ENCODE measurements around the gene ITPRID2.

Gene ITPRID2

DNA sequence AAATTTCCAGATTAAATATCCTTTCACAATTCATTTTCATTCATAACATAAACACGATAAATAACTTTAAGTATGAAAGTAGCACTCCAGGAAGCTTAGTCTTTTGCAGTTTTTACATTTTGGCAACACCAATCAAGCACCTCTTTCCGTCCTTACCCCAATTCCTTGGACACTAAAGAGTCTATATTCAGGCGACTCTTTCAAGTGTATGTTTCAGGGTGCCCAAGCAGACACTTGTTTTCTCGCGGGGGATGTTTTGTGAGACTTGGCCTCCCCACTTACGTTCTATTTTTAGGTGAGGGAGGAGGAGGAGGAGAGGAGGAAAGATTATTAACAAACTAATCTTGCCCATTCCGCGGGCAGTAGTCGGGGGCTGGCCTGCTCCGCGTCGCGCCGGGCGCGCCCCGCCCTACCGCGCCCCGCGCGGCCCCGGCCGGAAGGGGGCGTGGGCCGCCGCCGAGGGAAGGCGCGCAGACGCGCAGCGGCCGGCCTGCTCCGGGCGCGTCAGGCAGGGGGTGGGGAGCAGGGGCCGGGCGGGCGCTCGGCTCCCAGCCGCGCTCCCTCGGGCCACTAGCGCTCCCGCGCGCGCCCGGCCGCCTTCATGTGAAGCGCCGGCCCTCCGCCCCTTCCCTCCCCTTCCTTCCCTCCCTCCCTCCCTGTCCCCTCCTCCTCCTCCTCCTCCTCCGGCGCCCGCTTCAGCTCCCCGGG is at the start of gene ITPRID2:
TSS of gene ITPRID2 (plus strand) at position 473 of the 708 bp plus-strand sequence. CDS start 337 bp downstream, outside the sequence.
- peak; percentile 29 for DNase-seq (ENCODE audit: low read depth)

DNA sequence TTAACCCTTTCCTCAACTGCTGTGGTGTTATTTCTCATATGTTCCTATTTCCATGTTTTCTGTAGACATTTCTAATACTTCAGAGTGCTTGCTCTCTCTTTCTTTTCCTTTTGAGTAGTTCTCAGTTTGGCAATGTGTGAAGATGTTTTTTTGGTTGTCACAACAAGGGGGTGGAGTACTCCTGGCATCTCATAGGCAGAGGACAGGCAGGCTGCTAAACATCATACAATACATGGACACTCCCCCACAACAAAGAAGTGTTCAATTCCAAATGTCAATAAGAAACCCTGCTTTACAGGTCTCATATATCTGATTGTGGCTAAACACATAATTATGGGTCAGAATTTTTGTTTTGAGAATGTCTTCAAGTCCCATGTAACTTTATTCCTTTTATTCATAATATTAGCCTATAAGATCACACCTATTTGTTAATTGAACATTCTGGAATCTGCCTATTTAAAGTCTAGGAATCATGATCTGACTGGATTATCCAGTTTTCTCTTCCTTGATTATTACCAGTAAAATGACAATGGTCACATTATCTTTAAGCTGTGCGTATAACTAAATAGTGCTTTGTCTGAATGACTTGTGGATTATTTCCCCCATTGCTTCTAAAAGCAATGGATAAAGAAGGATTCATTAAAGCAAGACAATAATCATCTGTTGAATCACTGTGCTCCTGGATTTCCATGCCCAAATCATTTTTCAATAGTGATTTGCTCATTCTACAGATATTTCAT is 46.8 kb upstream of the ITPRID2 start:
- DNase-seq (ENCODE audit: low read depth): no peak

DNA sequence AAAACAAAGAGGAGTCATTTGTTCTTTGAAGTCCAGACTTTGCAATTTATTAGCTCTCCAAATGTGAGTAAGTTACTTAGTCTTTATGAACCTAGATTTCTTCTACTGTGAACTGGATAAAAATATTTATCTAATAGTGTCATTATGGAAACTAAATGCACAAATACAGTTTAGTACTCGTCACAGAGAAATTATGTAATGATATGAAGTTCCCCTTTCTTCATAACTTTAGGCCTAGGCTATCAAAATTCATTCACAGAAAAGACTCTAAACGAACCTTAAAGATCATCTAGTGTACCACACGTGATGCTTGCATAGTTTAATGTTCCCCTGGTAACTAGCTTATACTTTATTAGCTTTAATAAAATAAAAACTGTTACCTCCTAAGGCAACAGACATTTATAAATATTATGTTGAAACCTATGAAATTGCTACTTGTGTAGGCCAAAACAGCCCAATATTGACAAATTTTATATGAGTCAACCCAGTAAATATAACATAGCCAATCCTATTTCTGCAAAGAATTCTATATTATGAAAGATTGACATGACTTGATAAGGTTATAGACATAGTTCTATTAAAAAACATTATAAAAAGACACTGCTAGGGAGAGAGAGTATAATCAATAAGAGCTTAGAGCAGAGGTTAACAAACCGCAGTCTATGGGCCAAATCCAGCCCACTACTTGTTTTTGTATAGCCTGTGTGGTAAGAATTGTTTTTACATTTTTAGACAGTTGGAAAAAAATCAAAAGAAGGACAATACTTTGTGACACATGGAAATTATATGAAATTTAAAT is 44.9 kb upstream of the ITPRID2 start:
- no peak for DNase-seq (ENCODE audit: low read depth)

DNA sequence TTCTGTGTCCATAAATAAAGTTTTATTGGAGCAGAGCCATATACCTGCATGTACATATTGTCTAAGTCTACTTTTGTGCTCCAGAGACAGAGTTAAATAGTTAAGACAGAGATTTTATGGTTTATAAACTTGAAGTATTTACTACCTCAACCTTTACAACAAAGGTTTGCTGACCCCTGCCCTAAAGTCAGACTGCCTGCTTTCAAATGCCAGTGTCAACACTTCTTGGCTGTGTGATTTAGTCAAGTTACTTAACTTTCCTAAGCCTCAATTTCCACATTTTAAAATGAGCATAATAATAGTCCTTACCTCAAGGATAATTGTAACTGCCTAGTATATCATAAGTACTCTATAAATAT is 44.4 kb upstream of the ITPRID2 start:
- DNase-seq (ENCODE audit: low read depth): no peak

DNA sequence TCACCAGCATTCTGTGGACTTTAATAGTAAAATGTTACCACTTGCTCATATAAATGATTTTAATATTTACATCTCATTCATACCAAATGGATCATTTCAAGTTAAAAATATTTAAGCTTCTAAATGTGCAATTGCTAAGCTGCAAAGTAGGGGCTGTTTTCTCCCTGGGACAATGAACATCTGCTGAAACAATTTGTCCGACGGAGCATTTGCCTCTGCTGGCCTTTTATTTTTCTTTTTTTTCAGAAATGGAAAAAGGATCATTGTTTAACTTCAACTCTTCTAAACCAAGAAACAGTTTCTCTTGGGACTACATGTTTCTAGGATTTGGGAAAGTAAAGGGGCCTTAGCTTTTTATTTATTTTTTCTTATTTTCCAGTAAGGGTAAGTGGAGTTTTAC is 43.8 kb upstream of the ITPRID2 start:
- DNase-seq (ENCODE audit: low read depth): no peak

DNA sequence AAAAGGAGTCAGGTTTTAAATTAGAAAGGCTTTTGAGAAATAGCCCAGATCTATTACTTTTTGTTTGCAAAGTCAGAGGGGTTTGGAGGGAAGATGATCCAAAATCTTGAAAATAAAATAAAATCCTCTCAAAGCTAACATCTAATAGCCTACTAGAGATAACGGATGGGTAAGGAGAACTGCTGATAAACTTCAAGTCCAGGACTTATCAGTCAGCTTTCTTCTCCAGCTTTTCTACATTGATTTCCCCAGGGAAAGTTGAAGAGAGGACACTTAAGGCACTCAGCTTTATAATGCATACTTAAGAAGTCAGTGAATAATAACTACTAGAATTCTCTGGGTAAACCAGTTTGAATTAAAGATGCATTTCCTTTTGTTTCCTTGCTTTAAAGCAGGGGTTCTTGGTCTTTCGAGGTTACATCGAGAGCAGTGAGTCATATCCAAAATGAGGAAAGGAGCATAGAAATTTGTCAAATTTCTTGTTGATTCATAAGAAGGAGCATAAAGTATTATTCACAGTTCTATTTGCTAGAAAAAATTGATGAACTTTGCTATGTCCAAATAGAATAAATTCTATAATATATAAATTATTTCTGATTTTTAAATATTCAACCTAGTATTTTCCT is 43.2 kb upstream of the ITPRID2 start:
- DNase-seq (ENCODE audit: low read depth): no peak

DNA sequence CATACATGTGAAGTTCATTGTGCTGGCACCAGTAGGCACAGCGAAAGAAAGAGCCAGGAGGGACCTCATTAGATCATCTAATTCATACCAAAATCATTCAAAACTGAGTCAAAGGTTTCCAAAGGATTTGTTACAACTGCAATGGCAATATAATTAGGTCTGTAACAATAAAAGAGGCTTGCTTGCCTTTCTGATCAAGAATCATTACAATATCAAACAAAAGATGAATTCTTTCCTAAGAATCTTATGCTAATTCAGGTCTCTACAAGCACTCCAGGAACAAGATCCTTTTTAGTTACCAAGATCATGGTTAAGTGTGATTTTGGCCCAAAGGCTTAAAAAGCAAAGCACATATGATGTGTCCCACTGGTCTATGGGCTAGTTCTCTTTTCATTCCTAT is 41.9 kb upstream of the ITPRID2 start:
- no peak for DNase-seq (ENCODE audit: low read depth)

DNA sequence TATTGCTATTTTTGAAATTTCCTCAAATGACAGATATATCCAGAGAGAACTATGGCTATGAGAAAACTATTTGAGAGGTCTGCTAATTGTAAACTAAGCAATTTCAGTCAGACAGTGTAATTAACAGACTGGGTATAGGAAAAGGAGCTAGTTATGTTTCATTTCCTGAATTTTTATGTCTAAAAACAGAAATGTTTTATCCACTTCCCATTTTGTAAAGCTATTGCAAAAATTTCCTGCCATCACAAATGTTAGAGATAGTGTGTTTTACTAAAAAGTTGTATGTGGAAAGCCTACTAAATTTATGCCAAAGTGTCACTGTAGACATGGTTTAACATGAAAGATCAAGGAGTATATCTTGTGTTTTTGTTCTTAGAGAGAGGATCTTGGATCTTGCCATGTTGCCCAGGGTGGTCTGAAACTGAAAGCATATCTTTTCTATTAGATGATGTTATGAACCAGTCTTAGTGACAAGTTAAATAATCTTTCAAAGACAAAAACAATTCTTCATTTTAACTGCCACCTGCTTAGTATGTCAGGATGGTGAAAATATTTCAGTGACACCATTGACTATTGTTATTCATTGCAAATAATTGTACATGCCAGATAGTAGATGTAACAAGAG is 40.5 kb upstream of the ITPRID2 start:
- DNase-seq (ENCODE audit: low read depth): no peak

DNA sequence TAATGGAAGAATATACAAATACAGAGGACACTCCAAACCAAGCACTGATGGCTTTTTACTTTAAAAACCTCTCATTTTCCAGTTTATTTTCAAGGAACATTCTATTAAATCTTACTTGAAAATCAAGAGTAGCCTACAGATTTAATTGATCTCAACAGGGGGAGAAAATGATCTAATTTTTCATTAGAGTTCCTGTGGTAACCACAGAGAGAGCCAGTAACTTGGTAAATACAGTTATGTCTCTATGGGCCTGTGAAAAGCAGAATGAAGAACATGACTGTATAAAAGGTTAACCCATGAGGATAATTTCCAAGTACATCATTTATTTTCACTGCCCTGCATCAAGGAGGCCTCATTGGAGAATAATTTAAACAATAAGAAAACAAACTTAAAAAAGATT is 39.8 kb upstream of the ITPRID2 start:
- DNase-seq (ENCODE audit: low read depth): no peak

DNA sequence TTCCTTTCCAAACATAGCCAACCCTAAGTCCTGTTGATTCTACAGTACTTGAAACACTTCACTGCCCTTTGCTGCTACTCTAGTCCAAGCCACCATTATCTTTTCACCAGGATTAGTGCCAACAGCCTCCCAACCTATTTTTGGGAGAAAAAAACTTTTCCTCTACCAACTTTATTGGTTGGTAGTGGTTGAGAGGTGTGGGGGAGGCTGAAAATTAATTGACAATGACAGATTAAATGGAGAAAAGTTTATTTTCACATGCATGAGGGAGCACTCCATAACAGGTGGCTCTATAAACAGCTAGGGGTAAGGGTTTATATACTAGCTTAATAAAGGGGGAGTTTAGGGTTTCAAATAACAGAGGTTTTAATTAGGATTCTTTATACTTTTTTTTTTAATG is 37.8 kb upstream of the ITPRID2 start:
- DNase-seq (ENCODE audit: low read depth): no peak

DNA sequence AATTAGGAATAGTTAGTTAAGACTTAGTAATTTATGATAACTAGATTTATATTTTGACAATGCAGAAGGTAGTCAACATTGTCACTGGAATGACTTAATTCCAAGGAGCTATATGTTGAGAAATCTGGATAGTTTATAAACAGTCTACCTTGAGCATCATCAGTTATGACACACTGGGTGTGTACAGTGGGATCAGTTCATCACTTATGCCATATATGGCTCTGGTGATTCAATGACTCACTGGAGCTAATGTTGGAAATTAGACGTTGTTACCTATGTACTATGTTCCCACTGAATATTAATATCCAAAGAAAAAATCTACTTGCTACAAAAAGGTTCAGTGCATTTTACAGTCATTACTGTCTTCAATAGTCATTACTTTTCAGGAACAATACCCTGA is 34.0 kb upstream of the ITPRID2 start:
- no peak for DNase-seq (ENCODE audit: low read depth)

DNA sequence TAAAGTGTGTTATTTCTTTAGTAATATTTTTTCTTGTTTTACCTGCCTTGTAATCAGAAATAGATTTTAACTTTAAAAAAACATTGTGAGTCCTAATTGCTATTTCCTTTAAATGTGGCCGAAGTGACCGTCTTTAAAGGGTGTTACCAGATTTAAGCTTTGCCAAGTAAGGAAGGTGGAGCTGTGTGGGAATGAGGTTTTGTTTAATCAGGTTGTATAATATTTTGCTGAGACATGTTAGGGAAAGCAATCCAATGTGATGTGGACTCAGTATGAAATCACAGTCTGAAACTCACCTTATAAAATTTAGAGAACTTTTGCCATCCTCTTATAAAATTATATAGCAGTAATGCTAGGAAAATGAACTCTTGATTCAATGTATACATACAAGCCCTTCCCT is 32.9 kb upstream of the ITPRID2 start:
- DNase-seq (ENCODE audit: low read depth): no peak

DNA sequence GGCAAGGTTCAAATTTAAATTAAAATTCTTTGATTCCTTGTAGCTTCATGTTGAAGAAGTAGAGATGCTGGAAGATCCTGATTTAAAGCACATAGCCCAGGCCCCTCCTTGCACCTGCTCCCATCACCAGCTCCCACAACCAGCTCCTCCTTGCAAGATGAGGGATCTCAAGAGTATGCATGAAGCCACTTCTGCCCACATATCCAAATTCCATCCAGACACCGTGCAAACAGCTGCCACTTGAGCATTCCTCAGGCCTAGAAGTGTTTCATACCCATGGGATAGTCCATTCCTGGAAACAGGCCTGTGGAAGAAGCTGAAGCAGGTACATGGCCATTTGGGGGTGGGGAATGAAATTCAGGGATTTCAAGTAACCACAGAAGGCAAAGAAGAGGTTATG is 32.4 kb upstream of the ITPRID2 start:
- no peak for DNase-seq (ENCODE audit: low read depth)

DNA sequence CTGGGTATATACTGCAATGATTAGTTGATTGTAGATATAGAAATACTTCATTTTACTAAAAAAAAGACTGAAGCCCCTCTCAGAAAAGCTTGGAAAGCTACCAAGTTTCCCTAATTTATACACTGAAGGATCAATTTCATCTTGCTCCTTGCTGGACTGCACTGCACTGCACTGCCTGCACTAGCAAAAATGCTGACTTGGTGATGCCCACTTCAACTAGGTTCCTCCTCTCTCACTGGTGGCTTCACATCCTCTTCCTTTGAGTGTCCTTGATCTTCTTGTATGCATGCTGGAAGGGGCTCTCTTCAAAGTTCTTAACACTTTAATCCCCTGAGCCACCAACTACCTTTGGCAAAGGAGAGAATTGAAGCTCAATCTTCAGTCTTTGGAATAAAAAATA is 31.7 kb upstream of the ITPRID2 start:
- DNase-seq (ENCODE audit: low read depth): no peak

DNA sequence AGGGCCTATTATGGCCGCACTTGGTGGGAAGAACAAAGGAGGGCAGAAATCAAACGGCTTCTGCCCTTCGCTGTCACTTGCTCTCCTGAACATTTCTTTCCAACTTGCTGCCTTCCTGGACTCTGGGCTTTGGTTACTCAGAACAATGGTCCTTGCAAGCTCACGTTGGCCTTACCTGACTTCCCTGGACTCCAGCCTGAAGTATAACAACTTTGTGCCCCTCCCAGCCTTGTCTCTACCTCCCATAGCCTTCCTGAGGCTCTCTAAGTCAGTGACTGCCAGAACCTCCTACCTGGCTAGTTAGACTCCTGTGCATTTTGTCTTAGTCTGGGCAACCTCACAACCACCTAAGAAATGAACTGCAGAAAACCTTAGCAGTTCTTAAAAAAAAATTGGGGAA is 30.2 kb upstream of the ITPRID2 start:
- no peak for DNase-seq (ENCODE audit: low read depth)

DNA sequence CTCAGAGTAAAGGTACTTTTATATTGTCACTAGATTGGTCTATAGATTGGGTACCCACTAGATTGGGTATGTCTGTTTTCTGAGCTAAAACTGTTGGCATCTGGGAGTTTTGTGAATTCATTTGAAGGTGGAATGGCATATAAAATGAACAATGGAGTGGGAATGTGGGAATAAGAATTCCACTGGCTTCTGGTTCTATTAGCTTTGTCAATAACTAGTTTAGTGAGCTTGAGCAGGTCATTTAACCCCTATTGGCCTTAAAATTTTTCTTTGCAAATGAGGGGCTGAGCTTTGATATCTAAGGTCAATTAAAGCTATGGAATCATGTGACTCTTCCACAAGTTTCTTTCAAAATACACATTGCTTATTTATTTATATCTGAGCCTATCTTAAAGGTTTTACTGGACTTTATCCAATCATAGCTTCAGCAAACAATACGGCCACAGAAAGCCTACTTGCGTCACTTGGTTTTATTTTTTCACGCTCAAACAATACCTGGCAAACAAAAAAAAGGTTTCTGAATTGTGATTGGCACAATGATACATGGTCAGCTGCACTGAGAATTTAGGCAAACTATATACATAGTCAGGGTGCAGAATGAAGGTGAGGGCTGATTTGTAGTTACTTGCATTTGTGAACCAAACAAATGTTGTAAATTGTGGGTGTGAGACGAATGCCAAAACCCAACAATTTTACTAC is 28.8 kb upstream of the ITPRID2 start:
- no peak for DNase-seq (ENCODE audit: low read depth)

DNA sequence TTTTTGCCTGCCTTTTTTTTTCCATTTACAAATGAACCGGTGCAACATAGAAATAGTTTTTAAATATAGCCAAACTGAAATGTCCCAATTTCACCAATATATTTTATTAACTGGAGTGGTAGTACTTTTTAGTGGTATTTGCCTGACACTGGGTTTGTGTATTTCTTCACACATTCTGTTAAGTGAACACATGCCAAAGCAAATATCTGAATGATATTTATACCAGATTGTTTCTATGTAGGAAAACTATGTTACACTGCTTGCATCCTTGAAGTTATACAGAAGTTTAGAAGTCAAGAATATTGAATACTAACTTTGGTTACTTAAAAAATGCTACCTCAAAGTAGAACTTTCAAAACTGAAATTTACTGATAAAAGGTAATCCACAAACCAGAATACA is 19.4 kb upstream of the ITPRID2 start:
- no peak for DNase-seq (ENCODE audit: low read depth)

DNA sequence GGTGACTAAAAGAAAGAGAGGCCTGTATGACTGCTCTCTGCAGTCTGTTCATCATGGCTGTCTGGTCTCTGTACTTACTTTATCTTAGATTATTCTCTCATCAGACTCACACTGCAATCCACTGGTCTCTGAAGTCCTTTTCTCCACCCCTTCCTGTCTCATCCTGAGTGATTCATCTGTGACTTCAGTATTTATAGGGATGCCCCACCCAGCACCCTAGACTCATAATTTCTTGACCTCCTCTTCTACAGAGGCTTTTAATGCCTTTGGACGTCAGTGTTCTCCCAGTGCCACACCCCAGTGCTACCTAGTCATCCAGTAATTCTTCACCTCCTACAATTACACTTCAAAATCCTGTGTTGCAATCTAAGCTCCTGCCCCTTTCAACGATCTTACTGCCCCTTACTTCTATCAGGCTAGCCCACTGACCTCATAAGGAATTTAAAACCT is 14.9 kb upstream of the ITPRID2 start:
- DNase-seq (ENCODE audit: low read depth): no peak

DNA sequence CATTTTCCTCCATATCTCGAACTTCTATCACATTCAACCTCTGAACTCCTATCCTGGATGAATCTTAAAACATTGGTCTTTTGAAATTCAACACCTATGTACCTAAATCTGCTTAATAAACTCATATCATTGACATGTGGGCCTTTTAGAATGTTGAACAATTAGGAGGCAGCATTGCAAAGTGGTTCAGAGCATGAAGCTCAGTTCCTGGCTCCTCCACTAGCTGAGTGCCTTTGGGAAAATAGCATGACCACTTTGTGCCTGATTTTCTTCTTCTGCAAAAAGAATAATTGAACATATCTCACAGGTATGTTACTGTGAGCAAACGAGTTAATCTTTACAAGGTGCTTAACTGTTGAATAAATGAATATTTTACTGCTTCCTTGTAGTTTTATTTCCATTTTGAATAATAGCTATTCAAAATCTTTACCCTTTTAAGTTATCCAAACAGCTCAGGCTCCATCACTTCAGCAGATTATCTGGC is 14.3 kb upstream of the ITPRID2 start:
- DNase-seq (ENCODE audit: low read depth): no peak

DNA sequence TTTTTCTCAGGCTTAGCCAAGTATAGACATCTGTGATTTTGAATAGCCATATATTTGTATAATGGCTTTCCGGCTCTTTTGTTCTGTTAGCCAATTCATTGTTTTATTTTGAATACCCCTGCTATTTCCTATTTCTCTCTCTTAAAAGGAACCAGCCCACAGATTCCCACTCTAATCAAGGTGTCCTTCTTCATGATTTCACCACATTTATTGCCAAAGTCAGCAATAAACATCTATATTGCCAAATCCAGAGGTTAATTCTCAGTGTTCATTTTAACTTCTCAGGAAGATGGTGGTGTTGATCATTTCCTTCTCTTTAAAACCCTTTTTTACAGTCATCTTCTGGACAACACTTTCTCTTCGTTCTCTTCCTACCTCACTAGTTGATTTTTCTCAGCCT is 13.1 kb upstream of the ITPRID2 start:
- no peak for DNase-seq (ENCODE audit: low read depth)

DNA sequence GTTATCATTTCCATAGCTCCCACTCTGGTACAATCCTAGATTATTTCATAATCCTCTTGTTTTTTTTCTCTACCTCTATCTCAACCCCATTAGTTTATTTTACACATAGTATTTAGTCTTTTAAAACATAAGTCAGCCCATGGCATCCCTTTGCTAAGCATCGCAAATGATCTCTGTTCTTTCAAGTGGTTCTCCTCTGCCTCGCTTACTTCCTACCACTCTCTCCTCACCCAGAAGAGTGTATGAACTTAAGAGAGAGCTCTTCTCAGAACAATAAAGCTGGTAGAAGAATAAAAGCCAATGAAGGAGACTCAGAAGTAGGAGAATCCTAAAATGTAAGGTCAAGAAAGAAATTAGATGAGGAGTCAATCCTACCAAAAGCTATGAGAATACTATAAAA is 12.2 kb upstream of the ITPRID2 start:
- no peak for DNase-seq (ENCODE audit: low read depth)
